ENCODE results near the gene SPEM3. TPM values are rescaled to one million over a fixed set of nuclear protein-coding genes. Genes with fewer than 3 reads are reported as not detected.

The SPEM3 gene
- total RNA-seq, 1 donor from 2014 or later = not detected

DNA sequence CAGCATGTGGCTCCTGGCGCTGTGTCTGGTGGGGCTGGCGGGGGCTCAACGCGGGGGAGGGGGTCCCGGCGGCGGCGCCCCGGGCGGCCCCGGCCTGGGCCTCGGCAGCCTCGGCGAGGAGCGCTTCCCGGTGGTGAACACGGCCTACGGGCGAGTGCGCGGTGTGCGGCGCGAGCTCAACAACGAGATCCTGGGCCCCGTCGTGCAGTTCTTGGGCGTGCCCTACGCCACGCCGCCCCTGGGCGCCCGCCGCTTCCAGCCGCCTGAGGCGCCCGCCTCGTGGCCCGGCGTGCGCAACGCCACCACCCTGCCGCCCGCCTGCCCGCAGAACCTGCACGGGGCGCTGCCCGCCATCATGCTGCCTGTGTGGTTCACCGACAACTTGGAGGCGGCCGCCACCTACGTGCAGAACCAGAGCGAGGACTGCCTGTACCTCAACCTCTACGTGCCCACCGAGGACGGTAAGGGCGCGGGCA lies 20.4 kb upstream of the SPEM3 start:
- TF ChIP-seq, protein P1, sequence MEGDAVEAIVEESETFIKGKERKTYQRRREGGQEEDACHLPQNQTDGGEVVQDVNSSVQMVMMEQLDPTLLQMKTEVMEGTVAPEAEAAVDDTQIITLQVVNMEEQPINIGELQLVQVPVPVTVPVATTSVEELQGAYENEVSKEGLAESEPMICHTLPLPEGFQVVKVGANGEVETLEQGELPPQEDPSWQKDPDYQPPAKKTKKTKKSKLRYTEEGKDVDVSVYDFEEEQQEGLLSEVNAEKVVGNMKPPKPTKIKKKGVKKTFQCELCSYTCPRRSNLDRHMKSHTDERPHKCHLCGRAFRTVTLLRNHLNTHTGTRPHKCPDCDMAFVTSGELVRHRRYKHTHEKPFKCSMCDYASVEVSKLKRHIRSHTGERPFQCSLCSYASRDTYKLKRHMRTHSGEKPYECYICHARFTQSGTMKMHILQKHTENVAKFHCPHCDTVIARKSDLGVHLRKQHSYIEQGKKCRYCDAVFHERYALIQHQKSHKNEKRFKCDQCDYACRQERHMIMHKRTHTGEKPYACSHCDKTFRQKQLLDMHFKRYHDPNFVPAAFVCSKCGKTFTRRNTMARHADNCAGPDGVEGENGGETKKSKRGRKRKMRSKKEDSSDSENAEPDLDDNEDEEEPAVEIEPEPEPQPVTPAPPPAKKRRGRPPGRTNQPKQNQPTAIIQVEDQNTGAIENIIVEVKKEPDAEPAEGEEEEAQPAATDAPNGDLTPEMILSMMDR (conservative IDR thresholded peaks at IDR 0.05; ENCODE audit: low read depth, low read length) = no peak
- H3K4me3 ChIP-seq (ENCODE audit: low read depth, low read length) = no peak overlapping the region

DNA sequence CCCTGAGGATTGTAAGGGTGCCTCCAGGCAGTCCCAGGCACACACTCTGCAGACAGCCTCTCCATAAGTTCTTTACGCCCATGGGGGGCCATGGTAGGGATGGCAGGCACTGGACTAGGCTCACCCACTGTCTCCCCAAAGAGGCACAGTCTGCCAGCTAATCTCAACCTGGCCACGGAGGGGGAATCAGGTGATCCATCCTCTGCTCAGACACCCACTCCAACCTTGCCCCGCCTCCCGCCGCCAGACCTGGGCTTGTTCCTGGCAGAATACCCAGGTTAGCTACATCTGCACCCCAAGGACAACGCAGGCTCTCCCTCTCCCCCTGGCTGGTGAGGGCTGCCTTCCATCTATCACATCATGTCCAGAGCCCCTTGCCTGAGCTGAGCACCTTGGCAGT lies 19.8 kb upstream of the SPEM3 start:
- TF ChIP-seq, protein P1 (conservative IDR thresholded peaks at IDR 0.05; ENCODE audit: low read depth, low read length) = no peak
- DNase-seq (ENCODE audit: low read depth) = no peak
- H3K4me3 ChIP-seq (ENCODE audit: low read depth, low read length) = no peak overlapping the region

More for the DNA sequence above, 20.4 kb upstream of the SPEM3 start:
- no peak for DNase-seq (ENCODE audit: low read depth)

DNA sequence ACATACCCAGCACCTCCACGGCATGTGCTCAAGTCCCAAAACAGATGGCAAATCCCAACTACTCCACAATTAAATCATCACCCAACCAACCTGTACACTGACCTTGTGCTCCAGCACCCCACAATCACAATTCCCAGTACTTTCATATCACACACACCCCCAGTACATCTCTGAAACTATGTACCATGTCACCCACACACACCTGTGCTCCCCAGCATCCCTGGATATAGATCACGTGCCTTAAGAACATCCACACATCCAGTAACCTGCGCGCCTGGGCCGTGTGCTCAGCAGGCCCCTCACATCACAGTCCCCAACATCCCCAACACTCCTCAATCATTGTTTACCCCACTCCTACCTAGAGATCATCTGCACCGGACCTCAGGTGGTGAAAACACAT lies 18.9 kb upstream of the SPEM3 start:
- no peak overlapping the region for H3K4me3 ChIP-seq (ENCODE audit: low read depth, low read length)
- TF ChIP-seq, protein P1 (conservative IDR thresholded peaks at IDR 0.05; ENCODE audit: low read depth, low read length) = no peak
- no peak for DNase-seq (ENCODE audit: low read depth)

DNA sequence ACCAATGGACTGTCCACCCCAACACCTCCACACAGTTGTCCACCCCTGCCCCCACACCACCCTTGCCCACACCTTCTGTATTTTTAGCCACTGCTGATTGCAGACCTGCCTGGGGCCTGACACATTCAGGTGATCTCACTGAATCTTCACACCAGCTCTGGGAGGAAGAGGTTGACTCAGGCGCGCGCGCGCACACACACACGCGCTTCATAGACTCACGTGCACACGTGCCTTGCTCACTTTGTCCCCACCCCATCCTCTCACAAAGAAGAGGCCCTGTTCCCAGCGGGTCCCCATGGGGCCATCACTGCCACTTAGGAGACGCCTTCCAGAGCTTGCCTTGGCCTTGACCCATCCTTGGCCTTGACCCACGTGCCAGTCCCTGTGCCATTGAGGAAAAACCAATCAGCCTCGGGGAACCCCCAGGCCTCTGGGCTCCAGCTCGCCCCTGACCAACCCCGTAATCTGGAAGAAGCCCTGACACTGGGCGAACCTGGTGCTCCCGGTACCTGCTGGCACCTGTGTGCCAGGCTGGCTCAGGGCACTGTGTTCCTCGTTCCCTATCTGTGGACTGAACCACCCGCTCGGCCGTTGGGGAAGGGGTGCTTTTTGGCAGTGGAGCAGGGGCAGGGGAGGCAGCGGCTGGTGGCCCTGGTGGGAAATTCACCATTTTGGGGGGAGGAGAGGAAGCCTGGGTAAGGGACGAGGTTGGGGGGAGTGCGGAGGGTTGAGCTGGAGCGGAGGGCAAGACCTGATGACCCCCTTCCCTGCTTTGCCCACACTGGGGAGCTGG lies 17.8 kb upstream of the SPEM3 start:
- TF ChIP-seq, protein P1 (conservative IDR thresholded peaks at IDR 0.05; ENCODE audit: low read depth, low read length) = no peak
- H3K4me3 ChIP-seq (ENCODE audit: low read depth, low read length) = no peak overlapping the region
- no peak for DNase-seq (ENCODE audit: low read depth)

DNA sequence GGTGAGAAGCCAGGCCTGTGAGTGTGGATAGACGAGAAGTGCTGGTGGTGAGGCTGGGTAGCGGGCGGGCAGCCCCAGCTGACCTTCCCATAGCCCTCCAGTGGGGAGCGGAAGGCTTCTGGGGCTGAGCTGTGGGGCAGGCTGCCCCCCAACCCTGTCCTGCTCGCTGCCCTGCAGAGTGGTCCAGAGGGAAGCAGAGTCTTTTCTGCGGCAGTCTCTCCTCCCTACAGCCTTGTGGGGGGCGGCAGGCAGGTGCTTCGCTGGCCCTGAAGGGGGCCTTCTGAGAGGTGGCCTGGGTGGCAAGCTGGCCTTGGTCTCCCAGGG lies 17.3 kb upstream of the SPEM3 start:
- no peak overlapping the region for H3K4me3 ChIP-seq (ENCODE audit: low read depth, low read length)
- no peak for DNase-seq (ENCODE audit: low read depth)
- TF ChIP-seq, protein P1 (conservative IDR thresholded peaks at IDR 0.05; ENCODE audit: low read depth, low read length) = no peak

DNA sequence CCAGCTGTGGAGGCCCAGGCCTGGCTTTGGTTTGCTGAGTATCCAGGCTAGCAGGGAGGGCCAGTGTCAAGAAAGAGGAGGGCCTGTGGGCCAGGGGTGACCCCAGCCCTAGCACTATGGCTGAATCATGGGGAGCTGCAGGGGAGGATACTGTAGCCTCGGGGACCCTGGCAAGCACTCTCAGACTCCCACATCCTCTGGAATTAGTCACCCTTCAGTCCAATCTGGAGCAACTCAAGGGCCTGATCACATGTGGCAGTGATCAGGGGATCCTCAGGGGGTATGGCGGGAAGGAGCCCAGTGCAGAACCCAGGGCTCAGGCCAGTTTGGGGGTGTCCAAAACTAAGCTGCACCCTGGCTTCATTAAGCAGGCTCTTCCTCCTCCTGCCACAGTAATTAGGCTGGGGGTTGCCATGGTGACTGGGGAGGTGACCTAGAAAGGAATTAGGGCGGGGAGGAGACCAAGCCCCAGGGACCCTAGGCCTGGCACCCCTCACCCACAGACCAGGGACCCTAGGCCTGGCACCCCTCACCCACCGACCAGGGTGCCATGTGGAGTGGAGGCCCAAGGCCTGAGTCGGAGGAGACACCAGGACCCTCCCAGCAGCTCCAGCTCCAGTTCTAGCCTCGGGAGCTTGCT lies 15.2 kb upstream of the SPEM3 start:
- DNase-seq (ENCODE audit: low read depth) = no peak
- TF ChIP-seq, protein P1 (conservative IDR thresholded peaks at IDR 0.05; ENCODE audit: low read depth, low read length) = no peak
- H3K4me3 ChIP-seq (ENCODE audit: low read depth, low read length) = no peak overlapping the region

Data from epithelial cell of proximal tubule (primary cell).